HEK293 (cell line): ENCODE data around the gene PDE4D.
A peak's percentile ranks its signal among the peaks of the same experiment; 100 is the strongest.

Source experiments
- CTCF ChIA-PET: fragments of 350-600 bp; formaldehyde crosslinking; extraction: SDS; loops from one replicate; lab custom pipeline; 2021; ENCODE audit warnings: antibody characterized with exemption; lab: Yijun Ruan, JAX
- POLR2A ChIA-PET: fragments of 300-600 bp; formaldehyde crosslinking; extraction: SDS; loops from one replicate; lab custom pipeline; 2020; ENCODE audit warnings: antibody characterized with exemption, inconsistent platforms; lab: Yijun Ruan, JAX
- H3K27ac ChIP-seq: fragments of 200-500 bp; sonication (Bioruptor generic); 2 replicates; pipeline ENCODE4 v1.5.1; 2014; ENCODE audit warnings: low read depth, low read length, control low read depth, inconsistent platforms; ENCODE audit errors: extremely low read depth
- H3K36me3 ChIP-seq, 2 experiments: fragments of 200-500 bp in 1 of 2; sonication (Bioruptor generic) in 1 of 2; 1 replicate in 1 of 2; 2 replicates in 1 of 2; pipeline ENCODE4 v1.5.1; 2014 to 2017; ENCODE audit warnings: inconsistent platforms in 2 of 2, low read length in 2 of 2; ENCODE audit not compliant: control insufficient read depth in 2 of 2, insufficient read depth in 1 of 2
- H3K4me1 ChIP-seq: fragments of 200-500 bp; sonication (Bioruptor generic); 2 replicates; pipeline ENCODE4 v1.5.1; 2014; ENCODE audit warnings: mild to moderate bottlenecking, low read length, inconsistent platforms; ENCODE audit not compliant: control insufficient read depth, insufficient read depth
- H3K4me3 ChIP-seq: 2 replicates; pipeline ENCODE4 v1.5.1; 2011; ENCODE audit warnings: low read depth, mild to moderate bottlenecking, control low read depth, low read length, moderate library complexity
- H3K9me3 ChIP-seq: fragments of 200-500 bp; sonication (Bioruptor generic); 2 replicates; pipeline ENCODE4 v1.5.1; 2014; ENCODE audit warnings: low read depth, low read length, inconsistent platforms; ENCODE audit not compliant: control insufficient read depth, insufficient read depth
- BCL11A ChIP-seq: fragments of 450-650 bp; formaldehyde crosslinking; IDR thresholded peaks from 2 replicates; pipeline ENCODE4 v1.5.1; 2016; ENCODE audit warnings: low read depth, missing biosample characterization, missing genetic modification characterization
- BCL11B ChIP-seq: fragments of 450-650 bp; formaldehyde crosslinking; IDR thresholded peaks from 2 replicates; pipeline ENCODE4 v1.5.1; 2016; ENCODE audit warnings: low read depth, missing biosample characterization, missing genetic modification characterization
- FEZF1 ChIP-seq: fragments of 450-650 bp; formaldehyde crosslinking; IDR thresholded peaks from 2 replicates; pipeline ENCODE4 v1.5.1; 2016; ENCODE audit warnings: missing biosample characterization, missing genetic modification characterization
- GLIS1 ChIP-seq: fragments of 450-650 bp; formaldehyde crosslinking; IDR thresholded peaks from 2 replicates; pipeline ENCODE4 v1.5.1; 2016; ENCODE audit warnings: missing biosample characterization, missing genetic modification characterization
- HOXD13 ChIP-seq: sonication (generic); formaldehyde crosslinking; IDR thresholded peaks from 2 replicates; pipeline ENCODE4 v1.8.0; 2022; ENCODE audit warnings: missing genetic modification reagents, borderline replicate concordance
- KLF7 ChIP-seq: fragments of 450-650 bp; formaldehyde crosslinking; IDR thresholded peaks from 2 replicates; pipeline ENCODE4 v1.5.1; 2016; ENCODE audit warnings: missing biosample characterization, missing genetic modification characterization, borderline replicate concordance
- KLF8 ChIP-seq: fragments of 450-650 bp; formaldehyde crosslinking; IDR thresholded peaks from 2 replicates; pipeline ENCODE4 v1.5.1; 2016; ENCODE audit warnings: missing biosample characterization, missing genetic modification characterization
- OSR2 ChIP-seq: fragments of 450-650 bp; formaldehyde crosslinking; IDR thresholded peaks from 2 replicates; pipeline ENCODE4 v1.5.1; 2016; ENCODE audit warnings: missing biosample characterization, missing genetic modification characterization
- SP7 ChIP-seq: fragments of 450-650 bp; formaldehyde crosslinking; IDR thresholded peaks from 2 replicates; pipeline ENCODE4 v1.5.1; 2016; ENCODE audit warnings: missing biosample characterization, missing genetic modification characterization
- TCF7L2 ChIP-seq: IDR thresholded peaks from 2 replicates; pipeline ENCODE4 v1.6.1; 2011; ENCODE audit warnings: low read depth, mild to moderate bottlenecking, inconsistent platforms, low read length, moderate library complexity, borderline replicate concordance
- ZBTB20 ChIP-seq: fragments of 450-650 bp; formaldehyde crosslinking; IDR thresholded peaks from 2 replicates; pipeline ENCODE4 v1.5.1; 2016; ENCODE audit warnings: missing biosample characterization, missing genetic modification characterization
- ZBTB48 ChIP-seq: fragments of 450-650 bp; formaldehyde crosslinking; IDR thresholded peaks from 2 replicates; pipeline ENCODE4 v1.5.1; 2016; ENCODE audit warnings: missing biosample characterization, missing genetic modification characterization
- ZFHX2 ChIP-seq: fragments of 450-650 bp; formaldehyde crosslinking; conservative IDR thresholded peaks from 2 replicates; pipeline ENCODE4 v1.5.1; 2016; ENCODE audit warnings: missing biosample characterization, missing genetic modification characterization
- ZIC2 ChIP-seq: fragments of 450-650 bp; formaldehyde crosslinking; IDR thresholded peaks from 2 replicates; pipeline ENCODE4 v1.5.1; 2016; ENCODE audit warnings: missing biosample characterization, missing genetic modification characterization
- ZNF121 ChIP-seq: fragments of 450-650 bp; formaldehyde crosslinking; IDR thresholded peaks from 2 replicates; pipeline ENCODE4 v1.5.1; 2016; ENCODE audit warnings: missing biosample characterization, missing genetic modification characterization
- ZNF132 ChIP-seq: fragments of 450-650 bp; formaldehyde crosslinking; IDR thresholded peaks from 2 replicates; pipeline ENCODE4 v1.5.1; 2017; ENCODE audit warnings: missing biosample characterization, missing genetic modification characterization, borderline replicate concordance
- ZNF140 ChIP-seq: fragments of 450-650 bp; formaldehyde crosslinking; IDR thresholded peaks from 2 replicates; pipeline ENCODE4 v1.5.1; 2016; ENCODE audit warnings: missing biosample characterization, missing genetic modification characterization
- ZNF292 ChIP-seq: fragments of 450-650 bp; formaldehyde crosslinking; IDR thresholded peaks from 2 replicates; pipeline ENCODE4 v1.5.1; 2016; ENCODE audit warnings: low read depth, missing biosample characterization, missing genetic modification characterization, borderline replicate concordance
- ZNF366 ChIP-seq: fragments of 450-650 bp; formaldehyde crosslinking; conservative IDR thresholded peaks from 2 replicates; pipeline ENCODE4 v1.5.1; 2016; ENCODE audit warnings: missing biosample characterization, missing genetic modification characterization
- ZNF501 ChIP-seq: fragments of 450-650 bp; formaldehyde crosslinking; IDR thresholded peaks from 2 replicates; pipeline ENCODE4 v1.5.1; 2016; ENCODE audit warnings: missing biosample characterization, missing genetic modification characterization
- ZNF571 ChIP-seq: fragments of 450-650 bp; formaldehyde crosslinking; IDR thresholded peaks from 2 replicates; pipeline ENCODE4 v1.5.0; 2017; ENCODE audit warnings: missing biosample characterization, missing genetic modification characterization
- ZNF624 ChIP-seq: fragments of 450-650 bp; formaldehyde crosslinking; IDR thresholded peaks from 2 replicates; pipeline ENCODE4 v1.5.1; 2017; ENCODE audit warnings: missing biosample characterization, missing genetic modification characterization
- ZNF837 ChIP-seq: fragments of 450-650 bp; formaldehyde crosslinking; IDR thresholded peaks from 2 replicates; pipeline ENCODE4 v1.5.1; 2016; ENCODE audit warnings: missing biosample characterization, missing genetic modification characterization
- ZNF843 ChIP-seq: fragments of 450-650 bp; formaldehyde crosslinking; IDR thresholded peaks from 2 replicates; pipeline ENCODE4 v1.5.1; 2016; ENCODE audit warnings: missing biosample characterization, missing genetic modification characterization
- ZSCAN30 ChIP-seq: fragments of 450-650 bp; IDR thresholded peaks from 2 replicates; pipeline ENCODE4 v1.5.1; 2018; ENCODE audit warnings: missing biosample characterization, mild to moderate bottlenecking, missing genetic modification characterization, moderate library complexity
- TF ChIP-seq, protein P1 (sequence below): fragments of 450-650 bp; formaldehyde crosslinking; IDR thresholded peaks from 2 replicates; pipeline ENCODE4 v1.5.1; 2016; ENCODE audit warnings: missing biosample characterization, missing genetic modification characterization
- TF ChIP-seq, protein P2 (sequence below): fragments of 450-650 bp; formaldehyde crosslinking; IDR thresholded peaks from 2 replicates; pipeline ENCODE4 v1.5.1; 2016; ENCODE audit warnings: missing biosample characterization, missing genetic modification characterization
- TF ChIP-seq, protein P3 (sequence below): fragments of 450-650 bp; formaldehyde crosslinking; conservative IDR thresholded peaks from 2 replicates; pipeline ENCODE4 v1.5.1; 2016; ENCODE audit warnings: low read depth, missing biosample characterization, missing genetic modification characterization
- TF ChIP-seq, protein P4 (sequence below): fragments of 450-650 bp; formaldehyde crosslinking; IDR thresholded peaks from 2 replicates; pipeline ENCODE4 v1.5.1; 2017; ENCODE audit warnings: missing biosample characterization, missing genetic modification characterization

Gene PDE4D

DNA sequence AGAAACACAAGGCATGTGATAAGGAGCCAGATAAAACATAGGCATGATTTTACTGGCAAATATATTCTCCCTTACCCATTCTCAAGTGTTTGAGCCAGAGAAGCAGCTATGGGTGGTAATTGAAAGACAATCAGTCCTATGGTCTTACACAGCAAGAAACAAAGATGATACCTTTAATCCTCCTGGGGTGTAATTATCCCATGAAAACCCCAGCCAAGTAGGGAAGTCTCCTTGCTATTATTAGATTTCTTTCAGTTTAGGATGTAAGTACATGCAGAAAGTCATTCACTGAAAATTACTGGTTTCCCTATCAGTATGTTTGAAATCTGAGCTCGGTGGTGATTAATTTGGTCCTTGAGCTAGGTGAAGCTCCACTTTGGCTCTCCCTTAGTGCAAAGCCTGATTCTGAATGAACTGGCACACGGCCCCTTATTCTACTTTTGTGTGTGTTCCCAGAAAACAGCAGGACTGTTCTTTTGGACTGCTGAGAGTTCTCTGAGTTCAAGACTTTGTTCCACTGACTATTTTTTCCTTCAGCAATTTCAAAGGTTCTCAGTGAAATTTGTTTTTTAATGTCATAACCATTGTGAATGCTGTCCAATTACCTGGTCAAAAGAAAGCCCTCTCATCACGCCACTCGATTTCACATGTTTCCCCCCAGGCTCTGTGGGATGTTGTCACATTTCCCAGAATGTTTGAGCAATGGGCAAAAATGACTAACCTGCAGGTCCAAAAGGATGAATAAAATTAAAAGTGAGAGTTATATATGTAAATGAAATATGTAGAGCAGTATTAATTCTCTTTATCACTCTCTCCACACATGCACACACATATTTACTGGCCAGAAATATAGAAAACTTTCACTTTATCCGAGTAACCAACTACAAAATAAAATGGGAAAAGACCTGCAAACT lies 967.6 kb downstream of the PDE4D start:
- no peaks in the 10 kb centered on the region for H3K36me3 ChIP-seq
- H3K4me1 ChIP-seq, result peaks cover 6% of the 10 kb centered on the region
- no peak overlapping the region for H3K27ac ChIP-seq
- H3K9me3 ChIP-seq, result no peaks in the 10 kb centered on the region
- H3K4me3 ChIP-seq, result no peak overlapping the region
- ChIA-PET POLR2A (no interaction called here), CTCF (interaction anchor here (0.6 kb wide), 2 partner anchors 82 to 1060 kb away, joined by 3 to 4 read pairs; no protein-coding TSS in a partner anchor)
- peak; percentile 16; the same call in 1 of the 2 replicates for TF ChIP-seq ZNF501 (tag by site-specific recombination)
- peak; percentile 100 for TF ChIP-seq SP7 (tag by site-specific recombination)
- TF ChIP-seq GLIS1, result peak; percentile 57; the same call in 1 of the 2 replicates
- peak; percentile 52; the same call in 1 of the 2 replicates for TF ChIP-seq FEZF1 (tag by site-specific recombination)
- no peak for TF ChIP-seq BCL11B (tag by site-specific recombination)
- 0 out of 2 replicates have a peak, but pooled peaks have one; percentile 24 for TF ChIP-seq ZNF843
- no peak for TF ChIP-seq ZBTB20 (tag by site-specific recombination)
- TF ChIP-seq, protein P1, sequence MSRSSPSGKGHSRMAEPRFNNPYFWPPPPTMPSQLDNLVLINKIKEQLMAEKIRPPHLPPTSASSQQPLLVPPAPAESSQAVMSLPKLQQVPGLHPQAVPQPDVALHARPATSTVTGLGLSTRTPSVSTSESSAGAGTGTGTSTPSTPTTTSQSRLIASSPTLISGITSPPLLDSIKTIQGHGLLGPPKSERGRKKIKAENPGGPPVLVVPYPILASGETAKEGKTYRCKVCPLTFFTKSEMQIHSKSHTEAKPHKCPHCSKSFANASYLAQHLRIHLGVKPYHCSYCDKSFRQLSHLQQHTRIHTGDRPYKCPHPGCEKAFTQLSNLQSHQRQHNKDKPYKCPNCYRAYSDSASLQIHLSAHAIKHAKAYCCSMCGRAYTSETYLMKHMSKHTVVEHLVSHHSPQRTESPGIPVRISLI (tag by site-specific recombination), result no peak
- no peak for TF ChIP-seq BCL11A
- TF ChIP-seq OSR2 (tag by site-specific recombination), result peak; percentile 49
- TF ChIP-seq, protein P2, sequence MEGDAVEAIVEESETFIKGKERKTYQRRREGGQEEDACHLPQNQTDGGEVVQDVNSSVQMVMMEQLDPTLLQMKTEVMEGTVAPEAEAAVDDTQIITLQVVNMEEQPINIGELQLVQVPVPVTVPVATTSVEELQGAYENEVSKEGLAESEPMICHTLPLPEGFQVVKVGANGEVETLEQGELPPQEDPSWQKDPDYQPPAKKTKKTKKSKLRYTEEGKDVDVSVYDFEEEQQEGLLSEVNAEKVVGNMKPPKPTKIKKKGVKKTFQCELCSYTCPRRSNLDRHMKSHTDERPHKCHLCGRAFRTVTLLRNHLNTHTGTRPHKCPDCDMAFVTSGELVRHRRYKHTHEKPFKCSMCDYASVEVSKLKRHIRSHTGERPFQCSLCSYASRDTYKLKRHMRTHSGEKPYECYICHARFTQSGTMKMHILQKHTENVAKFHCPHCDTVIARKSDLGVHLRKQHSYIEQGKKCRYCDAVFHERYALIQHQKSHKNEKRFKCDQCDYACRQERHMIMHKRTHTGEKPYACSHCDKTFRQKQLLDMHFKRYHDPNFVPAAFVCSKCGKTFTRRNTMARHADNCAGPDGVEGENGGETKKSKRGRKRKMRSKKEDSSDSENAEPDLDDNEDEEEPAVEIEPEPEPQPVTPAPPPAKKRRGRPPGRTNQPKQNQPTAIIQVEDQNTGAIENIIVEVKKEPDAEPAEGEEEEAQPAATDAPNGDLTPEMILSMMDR (tag by site-specific recombination), result no peak
- TF ChIP-seq, protein P3, sequence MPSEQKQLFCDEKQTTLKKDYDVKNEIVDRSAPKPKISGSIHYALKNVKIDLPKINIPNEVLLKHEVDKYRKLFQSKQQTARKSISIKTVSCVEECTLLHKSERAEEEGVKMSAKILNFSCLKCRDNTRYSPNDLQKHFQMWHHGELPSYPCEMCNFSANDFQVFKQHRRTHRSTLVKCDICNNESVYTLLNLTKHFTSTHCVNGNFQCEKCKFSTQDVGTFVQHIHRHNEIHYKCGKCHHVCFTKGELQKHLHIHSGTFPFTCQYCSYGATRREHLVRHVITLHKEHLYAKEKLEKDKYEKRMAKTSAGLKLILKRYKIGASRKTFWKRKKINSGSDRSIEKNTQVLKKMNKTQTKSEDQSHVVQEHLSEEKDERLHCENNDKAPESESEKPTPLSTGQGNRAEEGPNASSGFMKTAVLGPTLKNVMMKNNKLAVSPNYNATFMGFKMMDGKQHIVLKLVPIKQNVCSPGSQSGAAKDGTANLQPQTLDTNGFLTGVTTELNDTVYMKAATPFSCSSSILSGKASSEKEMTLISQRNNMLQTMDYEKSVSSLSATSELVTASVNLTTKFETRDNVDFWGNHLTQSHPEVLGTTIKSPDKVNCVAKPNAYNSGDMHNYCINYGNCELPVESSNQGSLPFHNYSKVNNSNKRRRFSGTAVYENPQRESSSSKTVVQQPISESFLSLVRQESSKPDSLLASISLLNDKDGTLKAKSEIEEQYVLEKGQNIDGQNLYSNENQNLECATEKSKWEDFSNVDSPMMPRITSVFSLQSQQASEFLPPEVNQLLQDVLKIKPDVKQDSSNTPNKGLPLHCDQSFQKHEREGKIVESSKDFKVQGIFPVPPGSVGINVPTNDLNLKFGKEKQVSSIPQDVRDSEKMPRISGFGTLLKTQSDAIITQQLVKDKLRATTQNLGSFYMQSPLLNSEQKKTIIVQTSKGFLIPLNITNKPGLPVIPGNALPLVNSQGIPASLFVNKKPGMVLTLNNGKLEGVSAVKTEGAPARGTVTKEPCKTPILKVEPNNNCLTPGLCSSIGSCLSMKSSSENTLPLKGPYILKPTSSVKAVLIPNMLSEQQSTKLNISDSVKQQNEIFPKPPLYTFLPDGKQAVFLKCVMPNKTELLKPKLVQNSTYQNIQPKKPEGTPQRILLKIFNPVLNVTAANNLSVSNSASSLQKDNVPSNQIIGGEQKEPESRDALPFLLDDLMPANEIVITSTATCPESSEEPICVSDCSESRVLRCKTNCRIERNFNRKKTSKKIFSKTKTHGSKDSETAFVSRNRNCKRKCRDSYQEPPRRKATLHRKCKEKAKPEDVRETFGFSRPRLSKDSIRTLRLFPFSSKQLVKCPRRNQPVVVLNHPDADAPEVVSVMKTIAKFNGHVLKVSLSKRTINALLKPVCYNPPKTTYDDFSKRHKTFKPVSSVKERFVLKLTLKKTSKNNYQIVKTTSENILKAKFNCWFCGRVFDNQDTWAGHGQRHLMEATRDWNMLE (tag by site-specific recombination), result no peak
- 0 out of 2 replicates have a peak, but pooled peaks have one; percentile 26 for TF ChIP-seq TCF7L2
- no peak for TF ChIP-seq ZNF140
- no peak for TF ChIP-seq ZNF121 (tag by site-specific recombination)
- TF ChIP-seq ZIC2 (tag by site-specific recombination), result peak; percentile 51; the same call in 1 of the 2 replicates
- no peak for TF ChIP-seq ZNF366 (tag by site-specific recombination)
- TF ChIP-seq ZFHX2 (tag by site-specific recombination), result no peak
- TF ChIP-seq ZNF132, result no peak
- no peak for TF ChIP-seq HOXD13 (CRISPR knock-in tag)
- TF ChIP-seq ZNF837 (tag by site-specific recombination), result no peak
- no peak for TF ChIP-seq KLF7
- TF ChIP-seq ZNF292 (tag by site-specific recombination), result no peak
- TF ChIP-seq KLF8 (tag by site-specific recombination), result no peak; the same call in 1 of the 2 replicates
- no peak for TF ChIP-seq ZNF571 (tag by site-specific recombination)
- no peak for TF ChIP-seq ZNF624 (tag by site-specific recombination)
- TF ChIP-seq, protein P4, sequence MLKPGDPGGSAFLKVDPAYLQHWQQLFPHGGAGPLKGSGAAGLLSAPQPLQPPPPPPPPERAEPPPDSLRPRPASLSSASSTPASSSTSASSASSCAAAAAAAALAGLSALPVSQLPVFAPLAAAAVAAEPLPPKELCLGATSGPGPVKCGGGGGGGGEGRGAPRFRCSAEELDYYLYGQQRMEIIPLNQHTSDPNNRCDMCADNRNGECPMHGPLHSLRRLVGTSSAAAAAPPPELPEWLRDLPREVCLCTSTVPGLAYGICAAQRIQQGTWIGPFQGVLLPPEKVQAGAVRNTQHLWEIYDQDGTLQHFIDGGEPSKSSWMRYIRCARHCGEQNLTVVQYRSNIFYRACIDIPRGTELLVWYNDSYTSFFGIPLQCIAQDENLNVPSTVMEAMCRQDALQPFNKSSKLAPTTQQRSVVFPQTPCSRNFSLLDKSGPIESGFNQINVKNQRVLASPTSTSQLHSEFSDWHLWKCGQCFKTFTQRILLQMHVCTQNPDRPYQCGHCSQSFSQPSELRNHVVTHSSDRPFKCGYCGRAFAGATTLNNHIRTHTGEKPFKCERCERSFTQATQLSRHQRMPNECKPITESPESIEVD, result peak; percentile 50; the same call in 1 of the 2 replicates
- no peak for TF ChIP-seq ZSCAN30 (tag by site-specific recombination)
- TF ChIP-seq ZBTB48 (tag by site-specific recombination), result peak; percentile 91
